Transverse colon (tissue), 4 donors: ENCODE measurements around the gene ZDHHC24.

ENCODE experiments used
- CTCF ChIP-seq, 5 experiments: fragments of 200-600 bp in 3 of 5; fragments of 450-650 bp in 2 of 5; sonication (generic) in 3 of 5; IDR thresholded peaks; 1 replicate in 2 of 5; 2 replicates in 3 of 5; pipeline ENCODE4 v1.5.1; 2016 to 2017; ENCODE audit warnings: antibody characterized with exemption in 5 of 5, inconsistent platforms in 3 of 5, mild to moderate bottlenecking in 2 of 5, moderate library complexity in 1 of 5
- POLR2AphosphoS5 ChIP-seq, 3 donors: sonication (generic); formaldehyde crosslinking; IDR thresholded peaks; one replicate each; pipeline ENCODE4 v1.6.1; 2016; ENCODE audit warnings: antibody characterized with exemption in 3 of 3

- TF ChIP-seq CTCF (IDR thresholded peaks at IDR 0.05) (no peak), POLR2AphosphoS5 (IDR thresholded peaks at IDR 0.05) (no peak)
Measured at GRCh38 chr11:66494458-66494857, 51.4 kb downstream of the ZDHHC24 start.
